Measurements from ENCODE around the gene COG7.

DNA sequence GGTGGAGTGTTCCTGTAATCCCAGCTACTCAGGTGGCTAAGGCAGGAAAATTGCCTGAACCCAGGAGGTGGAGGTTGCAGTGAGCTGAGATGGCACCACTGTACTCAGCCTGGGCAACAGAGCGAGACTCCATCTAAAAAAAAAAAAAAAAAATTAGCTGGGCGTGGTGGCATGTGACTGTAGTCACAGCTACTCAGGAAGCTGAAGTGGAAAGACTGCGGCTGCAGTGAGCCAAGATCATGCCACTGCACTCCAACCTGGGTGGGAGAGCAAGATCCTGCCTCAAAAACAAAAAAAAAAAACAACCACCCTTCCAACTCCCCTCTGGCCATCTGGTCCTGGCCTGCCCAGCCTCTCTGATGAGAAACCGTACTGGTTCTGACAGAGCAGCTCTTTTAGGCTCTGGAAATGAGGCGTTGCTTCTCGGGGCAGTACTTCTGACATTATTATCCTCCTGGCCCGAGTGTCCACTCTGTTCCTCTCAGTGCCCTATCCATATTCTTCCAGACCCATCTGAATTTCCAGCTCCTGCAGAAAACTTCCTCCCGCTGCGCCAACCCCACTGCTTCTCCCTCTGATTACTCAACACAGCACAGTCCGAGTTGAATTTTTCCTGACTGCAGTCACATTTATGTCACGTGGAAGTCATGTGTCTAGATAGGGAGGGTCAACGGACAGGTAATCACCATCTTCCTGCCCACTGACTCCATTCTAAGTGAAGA is 44.0 kb upstream of the COG7 start:
- no peak for TF ChIP-seq CTCF (IDR thresholded peaks at IDR 0.05; ENCODE audit: extremely low read depth in 1 of 2, insufficient read depth in 1 of 2, low read depth in 1 of 2, low read length in 2 of 2)
- no peak for TF ChIP-seq JUN (IDR thresholded peaks at IDR 0.05; ENCODE audit: borderline replicate concordance, insufficient read depth, insufficient read length, low read depth)
- no peak for TF ChIP-seq POLR2A (IDR thresholded peaks at IDR 0.05; ENCODE audit: low read depth, low read length)
- TF ChIP-seq MYC (IDR thresholded peaks at IDR 0.05; ENCODE audit: low read depth, low read length), result no peak
